Smooth muscle cell (in vitro differentiated cells): ENCODE data around the gene CAMTA1. TPM values are rescaled to one million over a fixed set of nuclear protein-coding genes. Genes with fewer than 3 reads are reported as not detected.

Experiments used
- DNase-seq: peaks from one replicate; lab custom pipeline; 2025; ENCODE audit not compliant: unreplicated experiment; lab: John Stamatoyannopoulos, UW
- H2AFZ ChIP-seq: fragments of 200-600 bp; sonication (generic); 2 replicates; pipeline ENCODE4 v1.6.0; 2016; ENCODE audit warnings: antibody characterized with exemption, low read depth, mild to moderate bottlenecking
- H3F3A ChIP-seq: fragments of 200-600 bp; sonication (generic); 2 replicates; pipeline ENCODE4 v1.6.0; 2017; ENCODE audit warnings: antibody characterized with exemption, low read depth
- H3K27ac ChIP-seq: fragments of 200-600 bp; sonication (generic); 2 replicates; pipeline ENCODE4 v1.5.1; 2016; ENCODE audit warnings: low read depth, mild to moderate bottlenecking
- H3K27me3 ChIP-seq: fragments of 200-600 bp; sonication (generic); 2 replicates; pipeline ENCODE4 v1.6.1; 2016; ENCODE audit warnings: low read depth, mild to moderate bottlenecking
- H3K36me3 ChIP-seq: fragments of 200-600 bp; sonication (generic); 2 replicates; pipeline ENCODE4 v1.5.1; 2016; ENCODE audit warnings: low read depth
- H3K4me1 ChIP-seq: fragments of 200-600 bp; sonication (generic); 2 replicates; pipeline ENCODE4 v1.5.1; 2016; ENCODE audit warnings: low read depth
- H3K4me2 ChIP-seq: fragments of 200-600 bp; sonication (generic); 2 replicates; pipeline ENCODE4 v1.6.0; 2016; ENCODE audit warnings: mild to moderate bottlenecking
- H3K4me3 ChIP-seq: fragments of 200-600 bp; sonication (generic); 2 replicates; pipeline ENCODE4 v1.5.1; 2016; ENCODE audit warnings: mild to moderate bottlenecking
- H3K79me2 ChIP-seq: fragments of 200-600 bp; sonication (generic); 2 replicates; pipeline ENCODE4 v1.6.0; 2016; ENCODE audit warnings: low read depth, mild to moderate bottlenecking
- H3K9ac ChIP-seq: fragments of 200-600 bp; sonication (generic); 2 replicates; pipeline ENCODE4 v1.6.0; 2016; ENCODE audit warnings: low read depth
- H3K9me3 ChIP-seq: fragments of 200-600 bp; sonication (generic); replicated peaks from 2 replicates; pipeline ENCODE4 v1.5.1; 2016; ENCODE audit warnings: low read depth
- H4K20me1 ChIP-seq: fragments of 200-600 bp; sonication (generic); 2 replicates; pipeline ENCODE4 v1.6.0; 2016; ENCODE audit warnings: low read depth
- WGBS: methylation state at CpG from one replicate; pipeline ENCODE4 v1.1.7; 2016; ENCODE audit warnings: low lambda C conversion rate; 5-methylcytosine and 5-hydroxymethylcytosine counted together
- polyA plus RNA-seq: library from polyadenylated mRNA; unstranded; fragments of >200 nt; fragmentation: Nextera tagmentation; extraction: Ambion mirVana; gene quantifications from 2 replicates; pipeline ENCODE4 v1.2.1, GENCODE V29; 2016
- total RNA-seq: library from RNA; depleted of rRNA; stranded (reverse); fragments of >200 nt; gene quantifications from 2 replicates; pipeline ENCODE4 v1.2.3, GENCODE V29; 2014
- TF ChIP-seq, protein P1 (sequence below): fragments of 200-600 bp; sonication (generic); IDR thresholded peaks from 2 replicates; pipeline ENCODE4 v1.5.1; 2017; ENCODE audit warnings: borderline replicate concordance, mild to moderate bottlenecking, antibody characterized with exemption; ENCODE audit not compliant: insufficient read depth, poor library complexity, severe bottlenecking

The CAMTA1 gene
- total and polyA plus RNA-seq, 2 experiments from 2014 or later: 139 to 145 TPM

DNA sequence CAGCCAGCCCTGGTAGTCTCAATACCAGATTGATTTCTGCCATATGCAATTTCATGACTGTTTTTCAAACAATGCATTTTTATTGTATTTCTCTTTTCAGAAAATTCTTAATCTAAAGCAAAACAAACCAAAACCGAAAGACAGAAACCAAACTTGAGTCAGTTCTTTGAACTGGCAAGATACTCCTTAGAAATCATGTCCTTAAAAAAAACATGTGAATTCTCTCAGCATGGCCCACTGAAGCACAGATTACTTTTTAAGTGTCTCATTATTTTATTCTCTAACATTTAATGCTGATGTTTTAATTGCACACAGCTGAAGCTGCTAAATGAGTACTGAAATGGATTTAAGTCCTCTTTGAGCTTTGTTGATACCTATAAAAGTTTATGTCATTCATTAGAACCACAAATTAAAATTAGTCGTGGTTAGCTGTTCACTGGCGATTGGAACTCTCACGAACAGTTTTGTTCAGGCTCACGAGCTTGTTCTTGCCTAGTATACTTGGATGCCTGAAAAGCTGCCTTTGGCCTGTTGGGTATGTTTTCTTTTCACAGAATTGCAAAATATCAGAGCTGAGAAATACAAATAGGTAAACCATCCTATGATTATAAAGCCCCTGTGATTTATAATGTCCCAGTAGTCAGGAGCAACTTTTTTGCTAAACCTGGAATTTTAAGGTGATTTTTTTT is 87.5 kb downstream of the CAMTA1 start:
- TF ChIP-seq, protein P1, sequence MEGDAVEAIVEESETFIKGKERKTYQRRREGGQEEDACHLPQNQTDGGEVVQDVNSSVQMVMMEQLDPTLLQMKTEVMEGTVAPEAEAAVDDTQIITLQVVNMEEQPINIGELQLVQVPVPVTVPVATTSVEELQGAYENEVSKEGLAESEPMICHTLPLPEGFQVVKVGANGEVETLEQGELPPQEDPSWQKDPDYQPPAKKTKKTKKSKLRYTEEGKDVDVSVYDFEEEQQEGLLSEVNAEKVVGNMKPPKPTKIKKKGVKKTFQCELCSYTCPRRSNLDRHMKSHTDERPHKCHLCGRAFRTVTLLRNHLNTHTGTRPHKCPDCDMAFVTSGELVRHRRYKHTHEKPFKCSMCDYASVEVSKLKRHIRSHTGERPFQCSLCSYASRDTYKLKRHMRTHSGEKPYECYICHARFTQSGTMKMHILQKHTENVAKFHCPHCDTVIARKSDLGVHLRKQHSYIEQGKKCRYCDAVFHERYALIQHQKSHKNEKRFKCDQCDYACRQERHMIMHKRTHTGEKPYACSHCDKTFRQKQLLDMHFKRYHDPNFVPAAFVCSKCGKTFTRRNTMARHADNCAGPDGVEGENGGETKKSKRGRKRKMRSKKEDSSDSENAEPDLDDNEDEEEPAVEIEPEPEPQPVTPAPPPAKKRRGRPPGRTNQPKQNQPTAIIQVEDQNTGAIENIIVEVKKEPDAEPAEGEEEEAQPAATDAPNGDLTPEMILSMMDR: no peak
- no peak overlapping the region for H3K4me2 ChIP-seq
- H3K79me2 ChIP-seq: peaks cover 8% of the 10 kb centered on the region
- H3K4me1 ChIP-seq: peaks cover 29% of the 10 kb centered on the region
- H2AFZ ChIP-seq: no peak overlapping the region
- 91% methylated on average over 5 of the region's 5 CpGs for WGBS
- H3K27me3 ChIP-seq: no peaks in the 10 kb centered on the region
- peaks cover 3% of the 10 kb centered on the region for H3F3A ChIP-seq
- no peaks in the 10 kb centered on the region for H3K36me3 ChIP-seq
- no peak overlapping the region for H3K9ac ChIP-seq
- peaks cover 44% of the 10 kb centered on the region for H4K20me1 ChIP-seq
- no peak overlapping the region for H3K4me3 ChIP-seq
- no peak overlapping the region for H3K27ac ChIP-seq
- H3K9me3 ChIP-seq: no peaks in the 10 kb centered on the region
- no peak for DNase-seq

DNA sequence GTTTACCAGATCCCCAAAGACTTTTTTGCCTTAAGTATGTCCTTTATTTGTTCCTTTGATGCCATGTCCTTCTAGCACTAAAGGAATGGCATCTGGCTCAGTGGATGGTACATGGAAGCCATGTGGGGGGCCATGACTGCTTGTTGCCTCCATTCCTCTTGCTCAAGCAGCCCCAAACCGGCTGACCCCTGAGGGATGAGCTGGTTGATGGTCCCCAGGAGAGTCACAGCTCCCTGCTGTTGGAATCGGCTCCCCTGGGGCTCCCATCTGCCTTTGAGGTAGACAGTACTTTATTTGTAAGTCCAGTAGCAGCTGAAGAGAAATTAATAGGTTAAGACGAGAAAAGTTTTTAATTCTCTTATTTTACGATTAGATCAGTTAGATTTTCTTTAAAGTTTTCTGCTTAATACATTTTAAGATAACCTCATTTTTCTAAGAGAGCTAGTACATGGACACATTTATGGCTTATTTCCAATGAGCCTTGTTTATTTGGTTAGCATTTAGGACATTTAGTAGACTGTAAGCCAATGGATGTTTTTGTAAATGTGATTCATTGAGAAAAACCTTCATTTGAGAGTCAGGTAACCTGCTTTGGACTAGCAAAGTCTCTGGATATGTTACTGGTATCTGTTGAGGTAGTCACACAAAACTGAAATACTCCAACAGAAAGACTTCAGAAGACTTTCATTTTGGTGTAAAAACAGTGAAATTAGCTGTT is 88.2 kb downstream of the CAMTA1 start:
- Histone ChIP-seq H3K27me3 (no peaks in the 10 kb centered on the region), H3K36me3 (no peaks in the 10 kb centered on the region), H3K79me2 (peaks cover 6% of the 10 kb centered on the region), H2AFZ (no peak overlapping the region), H3K4me2 (no peak overlapping the region), H3K27ac (no peak overlapping the region), H3F3A (peaks cover 3% of the 10 kb centered on the region), H3K9me3 (no peaks in the 10 kb centered on the region), H3K4me3 (no peak overlapping the region), H3K4me1 (peaks cover 22% of the 10 kb centered on the region), H4K20me1 (peaks cover 38% of the 10 kb centered on the region), H3K9ac (no peak overlapping the region)
- TF ChIP-seq, protein P1: no peak
- no peak for DNase-seq
- 95% methylated on average over 4 of the region's 4 CpGs for WGBS

DNA sequence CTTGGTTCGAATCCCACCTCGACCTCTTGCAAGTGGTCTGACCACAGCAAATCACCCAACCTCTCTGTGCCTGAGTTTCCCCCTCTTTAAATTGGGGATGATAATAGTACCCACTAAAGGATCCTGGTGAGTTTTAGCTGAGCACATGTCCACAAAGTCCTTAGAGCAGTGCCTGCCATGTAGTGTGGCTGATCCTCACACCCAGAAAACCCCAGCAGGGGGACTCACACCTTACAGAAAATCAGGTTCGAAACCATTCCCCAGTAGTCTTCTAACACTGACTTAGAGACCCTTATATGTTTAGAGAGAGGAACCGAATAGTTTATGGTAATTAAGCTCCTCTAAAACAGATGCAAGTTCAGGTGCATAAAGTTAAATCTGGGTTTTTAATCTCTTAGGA is 89.0 kb downstream of the CAMTA1 start:
- TF ChIP-seq, protein P1: no peak
- H3F3A ChIP-seq: peaks cover 3% of the 10 kb centered on the region
- H4K20me1 ChIP-seq: peaks cover 29% of the 10 kb centered on the region
- peaks cover 6% of the 10 kb centered on the region for H3K79me2 ChIP-seq
- no peaks in the 10 kb centered on the region for H3K9me3 ChIP-seq
- H3K4me3 ChIP-seq: no peak overlapping the region
- H3K27me3 ChIP-seq: no peaks in the 10 kb centered on the region
- 96% methylated on average over 4 of the region's 4 CpGs for WGBS
- no peaks in the 10 kb centered on the region for H3K36me3 ChIP-seq
- H3K9ac ChIP-seq: no peak overlapping the region
- H3K4me2 ChIP-seq: no peak overlapping the region
- H3K27ac ChIP-seq: no peak overlapping the region
- peaks cover 16% of the 10 kb centered on the region for H3K4me1 ChIP-seq
- DNase-seq: no peak
- no peak overlapping the region for H2AFZ ChIP-seq
